HG02840 (cell line): ENCODE data around the gene CACNG5.

Experiments used
- ATAC-seq: cut with Tn5 transposase; IDR thresholded peaks from one replicate; pipeline ENCODE4 v1.9.1; 2021; ENCODE audit warnings: mild to moderate bottlenecking, moderate library complexity, moderate number of reproducible peaks; ENCODE audit not compliant: unreplicated experiment, low FRiP score

The CACNG5 gene

GRCh38 chr17:66819466-66819865 is 15.5 kb upstream of the CACNG5 start:
- no peak for ATAC-seq

- no peak for ATAC-seq
Measured at GRCh38 chr17:66822009-66822408, 12.9 kb upstream of the CACNG5 start.

- no peak for ATAC-seq
Measured at GRCh38 chr17:66826856-66827255, 8.1 kb upstream of the CACNG5 start.

- no peak for ATAC-seq
Measured at GRCh38 chr17:66829386-66829864, 5.5 kb upstream of the CACNG5 start.

GRCh38 chr17:66829883-66830282 is 5.0 kb upstream of the CACNG5 start:
- ATAC-seq, result no peak

GRCh38 chr17:66830451-66830850 is 4.5 kb upstream of the CACNG5 start:
- no peak for ATAC-seq

- no peak for ATAC-seq
Measured at GRCh38 chr17:66831383-66832210, 3.3 kb upstream of the CACNG5 start.

- ATAC-seq, result no peak
Measured at GRCh38 chr17:66833201-66833600, 1.7 kb upstream of the CACNG5 start.

- no peak for ATAC-seq
Measured at GRCh38 chr17:66834426-66834918, 445 bp upstream of the CACNG5 start.

GRCh38 chr17:66835476-66835875 is 559 bp downstream of the CACNG5 start:
- no peak for ATAC-seq

- ATAC-seq, result no peak
Measured at GRCh38 chr17:66836063-66837005, 1.4 kb downstream of the CACNG5 start.

GRCh38 chr17:66837226-66837625 is 2.3 kb downstream of the CACNG5 start:
- no peak for ATAC-seq

- no peak for ATAC-seq
Measured at GRCh38 chr17:66837885-66838665, 3.2 kb downstream of the CACNG5 start.

GRCh38 chr17:66839616-66840015 is 4.7 kb downstream of the CACNG5 start:
- no peak for ATAC-seq

- no peak for ATAC-seq
Measured at GRCh38 chr17:66840061-66840460, 5.1 kb downstream of the CACNG5 start.

- ATAC-seq, result no peak
Measured at GRCh38 chr17:66841328-66841727, 6.4 kb downstream of the CACNG5 start.

- ATAC-seq, result no peak
Measured at GRCh38 chr17:66841744-66842143, 6.8 kb downstream of the CACNG5 start.

- ATAC-seq, result no peak
Measured at GRCh38 chr17:66842505-66842904, 7.6 kb downstream of the CACNG5 start.

- no peak for ATAC-seq
Measured at GRCh38 chr17:66842959-66843358, 8.0 kb downstream of the CACNG5 start.

GRCh38 chr17:66843627-66844026 is 8.7 kb downstream of the CACNG5 start:
- ATAC-seq, result no peak
